ENCODE measurements around the gene SLC36A3.
"Not testable (repeated sequence)": the region's sequence is repeated elsewhere in the genome, so short reads cannot be mapped to it uniquely, and the experiment has no call there.

The SLC36A3 gene

DNA sequence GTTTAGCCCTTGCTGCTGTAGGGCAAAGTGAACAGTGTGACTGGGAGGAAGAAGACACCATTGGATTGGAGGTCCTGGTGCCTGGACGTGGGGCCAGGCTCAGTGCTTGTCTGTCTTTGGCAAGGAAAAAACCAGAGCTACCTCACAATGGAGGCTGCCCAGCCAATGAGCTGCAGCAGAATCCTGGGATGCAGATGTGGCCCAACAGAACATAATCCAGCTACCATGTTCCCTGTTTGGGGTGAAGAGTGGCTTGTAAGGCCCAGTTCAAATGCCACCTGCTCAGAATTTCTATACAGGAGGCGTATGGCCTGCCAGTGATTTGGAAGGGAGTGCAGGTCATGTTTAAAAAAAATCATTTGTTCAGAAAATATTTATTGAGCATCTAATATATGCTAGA, at the start of gene SLC36A3:
SLC36A3 (minus strand) TSS at position 101 of the 400 bp plus-strand sequence. CDS start 412 bp downstream, outside the sequence.
- DNase-seq = no peak

DNA sequence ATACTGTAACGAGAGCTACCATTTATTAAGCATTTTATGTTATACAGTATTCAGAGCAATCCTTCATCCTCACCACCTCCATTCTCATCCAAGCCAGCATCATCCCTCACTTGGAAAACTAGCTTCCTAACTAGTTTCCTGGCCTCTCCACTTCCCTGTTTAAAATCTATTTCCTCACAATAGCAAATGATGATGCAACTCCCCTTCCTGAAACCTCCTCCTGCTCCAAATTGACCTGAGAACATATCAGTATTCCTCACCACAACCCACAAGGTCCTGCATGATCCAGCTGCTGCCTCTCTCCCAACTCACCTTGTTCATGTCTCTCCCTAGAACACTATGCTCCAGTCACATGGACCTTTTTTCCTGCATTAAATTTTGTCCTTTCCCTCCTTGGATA, 48.1 kb upstream of the SLC36A3 start:
- no peak for DNase-seq

DNA sequence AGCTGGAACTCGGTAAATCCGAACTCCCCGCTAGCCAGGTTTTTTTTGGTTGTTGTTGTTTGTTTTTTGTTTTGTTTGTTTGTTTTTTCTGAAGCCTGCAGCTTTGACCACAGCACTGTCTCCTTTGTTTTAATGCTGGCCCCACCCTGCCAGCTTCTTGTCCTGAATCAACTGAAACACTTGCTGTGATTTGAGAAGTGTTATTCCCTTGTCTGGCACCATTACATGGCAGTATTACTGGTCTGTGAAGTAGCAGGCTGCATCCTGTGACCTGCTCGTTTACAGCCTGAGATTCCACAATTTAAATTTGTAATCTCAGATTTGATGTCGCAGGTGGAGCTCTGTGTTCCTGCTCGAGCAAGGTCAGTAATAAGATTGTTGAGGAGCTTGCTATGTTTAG, 45.2 kb upstream of the SLC36A3 start:
- no peak for DNase-seq

DNA sequence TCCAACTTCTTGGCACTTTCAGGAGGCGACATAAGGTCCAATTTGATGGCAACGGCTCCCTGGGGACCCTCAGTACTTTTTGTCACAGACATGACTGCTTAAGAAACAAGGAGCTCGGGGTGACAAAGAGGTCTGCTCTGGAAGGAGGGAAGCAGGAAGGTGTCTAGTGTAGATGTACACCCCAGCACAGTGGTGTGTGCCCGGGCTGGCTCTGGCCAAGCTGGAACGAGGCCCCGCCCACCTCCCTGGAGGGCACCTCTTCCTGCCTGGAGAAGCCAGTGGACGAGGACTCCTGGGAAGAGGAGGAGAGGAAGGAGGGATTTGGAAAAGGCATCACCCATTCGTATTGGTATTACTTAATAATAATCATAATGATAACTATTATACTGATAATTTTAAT, 43.8 kb upstream of the SLC36A3 start, which contains the start of gene SLC36A2:
SLC36A2 (minus strand) TSS at position 191 of the 400 bp plus-strand sequence; CDS start at position 92, 99 bp downstream.
- DNase-seq = no peak

DNA sequence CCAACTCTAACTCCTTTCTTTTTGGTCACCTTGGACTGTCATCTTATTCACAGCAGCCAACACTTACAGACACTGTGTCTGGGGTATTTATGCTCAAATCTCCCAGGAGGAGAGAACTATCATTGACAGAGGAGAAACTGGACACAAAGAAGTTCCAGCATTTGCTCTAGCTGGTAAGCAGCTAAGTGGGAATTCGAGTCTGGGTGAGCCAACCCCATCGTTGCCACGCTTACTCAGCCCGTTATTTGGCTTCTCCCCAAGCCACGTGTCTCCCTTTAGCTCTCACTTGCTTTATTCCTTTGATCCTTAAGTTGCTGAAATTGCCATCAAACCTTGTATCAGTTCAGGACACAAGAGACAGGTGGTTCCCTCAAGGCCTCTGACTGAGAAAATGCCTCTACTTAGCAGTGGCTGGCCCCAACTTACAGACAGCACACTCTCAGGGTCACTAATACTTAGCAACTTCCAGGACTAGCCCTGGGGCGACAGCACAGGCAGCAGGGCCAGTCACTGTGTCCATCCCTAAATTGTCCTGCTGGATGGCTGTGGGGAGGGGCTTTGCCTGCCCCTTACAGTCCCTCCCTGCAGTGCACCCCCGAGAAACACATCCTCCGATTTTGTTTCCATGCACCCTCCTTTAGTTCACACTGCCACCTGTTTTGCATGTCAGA, 42.4 kb upstream of the SLC36A3 start:
- DNase-seq = no peak

DNA sequence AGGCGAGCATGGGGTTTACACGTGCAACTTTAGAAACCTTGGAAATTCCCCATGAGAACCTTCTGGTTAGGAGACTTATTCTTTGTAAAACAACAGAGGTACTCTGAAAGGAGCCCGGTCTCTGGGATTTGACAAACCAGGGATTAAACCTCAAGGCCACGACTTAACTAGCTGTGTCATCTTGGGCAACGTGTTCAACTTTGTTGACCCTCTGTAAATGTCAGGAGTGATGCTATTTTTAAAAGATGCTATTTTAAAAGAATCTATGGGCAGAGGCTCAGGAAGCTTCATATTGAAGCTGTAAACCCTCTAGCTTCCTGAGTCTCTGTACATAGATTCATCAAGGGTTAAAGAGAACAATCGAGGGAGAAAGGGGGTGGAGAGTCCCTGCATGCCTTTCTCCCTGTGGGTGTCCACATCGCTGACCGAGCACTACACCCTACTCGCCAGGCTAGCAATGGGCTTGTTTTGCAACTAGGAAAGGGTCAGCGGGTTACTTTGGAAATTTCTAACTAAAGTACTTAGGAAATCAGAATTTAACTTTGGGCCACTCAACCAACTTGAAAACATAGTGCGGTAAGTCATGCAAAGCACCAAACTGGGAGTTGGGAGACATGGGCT, 41.7 kb upstream of the SLC36A3 start:
- no peak for DNase-seq

DNA sequence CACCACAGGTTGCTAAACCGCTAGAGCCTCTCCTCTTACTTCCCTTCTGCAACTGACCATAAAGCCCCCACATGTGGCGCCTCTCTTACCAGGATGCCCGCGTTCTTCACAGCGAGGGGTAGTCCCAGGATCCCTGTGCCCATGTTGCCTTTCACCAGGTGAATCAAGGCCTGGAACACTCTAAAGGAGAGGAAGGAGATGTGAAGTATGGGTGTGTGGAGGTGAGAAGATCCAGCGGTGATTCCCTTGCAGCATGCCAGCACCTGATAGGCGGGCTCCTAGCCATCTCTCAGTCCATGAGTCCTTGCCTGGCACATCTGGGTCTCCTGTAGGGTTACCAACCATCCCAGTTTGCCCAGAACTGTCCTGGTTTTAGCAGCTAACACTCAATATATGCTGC, 40.5 kb upstream of the SLC36A3 start:
- DNase-seq = no peak

DNA sequence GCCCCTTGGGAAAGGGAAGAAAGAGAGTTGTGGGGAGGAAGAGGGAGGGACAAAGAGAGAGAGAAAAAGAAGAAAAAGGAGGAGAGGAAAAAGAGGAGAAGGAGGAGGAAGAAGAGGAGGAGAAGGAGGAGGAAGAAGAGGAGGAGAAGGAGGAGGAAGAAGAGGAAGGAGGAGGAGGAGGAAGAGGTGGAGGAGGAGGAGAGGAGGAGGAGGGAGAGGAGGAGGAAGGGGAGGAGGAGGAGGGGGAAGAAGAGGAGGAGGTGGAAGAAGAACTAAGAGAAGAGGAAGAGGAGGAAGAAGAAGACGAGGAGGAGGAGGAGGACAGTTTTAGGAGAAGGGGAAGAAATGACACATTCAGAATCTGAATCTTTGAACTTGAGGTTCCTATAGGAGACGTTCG, 36.4 kb upstream of the SLC36A3 start:
- no peak for DNase-seq

DNA sequence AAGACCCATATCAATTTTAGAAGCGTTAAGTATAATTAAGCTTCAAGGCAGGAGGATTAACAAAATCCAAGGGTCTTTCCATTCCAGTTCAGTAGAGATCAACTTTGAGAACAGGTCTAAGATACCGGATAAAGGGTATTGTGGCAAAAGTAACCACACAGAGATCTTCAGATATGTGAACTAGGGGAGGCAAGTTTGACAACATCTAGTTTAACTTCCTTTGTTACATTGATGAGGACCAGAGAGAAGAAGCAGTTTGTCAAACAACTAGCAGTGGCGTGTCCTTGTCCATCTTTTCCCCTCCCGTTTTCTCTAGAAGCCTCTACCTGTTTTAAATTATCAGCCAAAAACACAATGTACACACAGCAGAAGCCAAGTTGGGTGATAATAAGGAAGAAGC, 35.2 kb upstream of the SLC36A3 start:
- DNase-seq = no peak

DNA sequence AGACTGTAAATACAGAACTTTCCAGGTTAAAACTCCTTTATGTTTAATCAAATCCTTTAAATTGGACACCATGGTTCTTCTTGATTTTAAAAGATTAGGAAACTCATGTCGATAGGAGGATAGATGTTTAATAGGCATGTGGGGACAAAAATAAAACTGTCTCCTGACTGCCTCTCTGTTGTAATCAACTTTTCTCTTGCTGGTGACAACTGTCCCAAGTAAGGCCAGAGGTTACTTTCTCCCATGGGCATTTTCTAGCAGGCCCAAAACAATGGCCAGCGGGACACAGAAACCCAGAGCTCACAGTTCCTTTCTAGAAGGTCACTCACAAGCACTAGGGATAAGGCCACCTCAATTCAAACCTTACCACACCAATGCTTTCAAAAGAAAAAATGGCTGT, 29.3 kb upstream of the SLC36A3 start:
- DNase-seq = no peak

DNA sequence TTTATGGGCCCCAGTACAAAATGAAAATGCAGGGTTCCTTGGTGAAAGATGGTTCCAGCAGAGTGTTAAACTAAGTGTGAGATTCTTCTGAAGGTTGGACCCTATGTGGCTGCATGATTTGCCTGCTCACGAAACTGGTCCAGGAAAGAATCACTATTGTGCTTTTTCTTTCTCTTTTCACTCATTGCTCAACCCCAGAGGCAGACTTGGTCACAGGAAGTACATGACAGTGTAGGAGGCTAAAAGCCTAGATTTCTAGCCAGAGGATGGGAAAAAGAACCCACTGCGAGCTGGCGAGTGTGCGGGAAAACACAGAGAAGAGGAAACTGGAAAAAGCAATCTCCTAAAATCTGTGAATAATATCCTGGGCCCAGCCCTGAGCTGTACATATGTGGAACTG, 25.2 kb upstream of the SLC36A3 start:
- DNase-seq = no peak

DNA sequence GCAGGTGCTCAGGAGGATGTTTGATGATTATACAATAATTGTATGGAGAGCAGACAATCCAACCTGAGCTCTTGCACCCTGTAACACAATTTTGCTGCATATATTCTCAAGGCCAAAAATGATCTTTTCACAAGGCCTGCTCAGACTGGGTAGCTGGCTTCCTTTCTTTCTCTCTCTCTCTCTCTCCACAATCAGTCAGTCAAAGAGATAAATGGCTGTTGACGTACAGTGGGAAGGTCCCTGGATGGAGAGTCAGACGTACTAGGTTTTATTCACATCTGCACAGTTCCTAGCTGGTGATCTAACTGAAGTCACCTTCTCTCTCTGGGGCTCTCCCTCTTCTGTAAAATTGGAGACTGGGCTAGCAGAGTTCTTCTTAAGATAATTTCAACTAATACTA, 24.0 kb upstream of the SLC36A3 start:
- no peak for DNase-seq

DNA sequence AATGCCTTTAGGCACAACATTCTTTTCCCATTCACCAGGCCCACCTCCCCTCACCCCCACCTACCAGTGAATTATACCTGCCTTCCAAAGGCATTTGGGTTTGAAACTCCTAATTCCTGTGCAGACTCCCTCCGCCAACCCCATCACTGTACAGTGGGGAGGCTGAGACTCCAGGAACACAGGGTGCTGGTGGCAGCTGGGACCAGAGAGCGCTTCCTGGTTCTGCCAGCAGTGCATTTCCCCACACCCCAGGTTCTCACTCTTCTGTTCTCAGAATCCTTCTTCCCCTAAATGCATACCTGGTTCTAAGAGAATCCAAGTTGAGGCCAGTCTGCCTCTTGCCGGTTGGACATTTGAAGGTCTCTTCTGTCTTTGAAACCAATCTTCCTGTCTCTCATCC, 22.7 kb upstream of the SLC36A3 start:
- no peak for DNase-seq

DNA sequence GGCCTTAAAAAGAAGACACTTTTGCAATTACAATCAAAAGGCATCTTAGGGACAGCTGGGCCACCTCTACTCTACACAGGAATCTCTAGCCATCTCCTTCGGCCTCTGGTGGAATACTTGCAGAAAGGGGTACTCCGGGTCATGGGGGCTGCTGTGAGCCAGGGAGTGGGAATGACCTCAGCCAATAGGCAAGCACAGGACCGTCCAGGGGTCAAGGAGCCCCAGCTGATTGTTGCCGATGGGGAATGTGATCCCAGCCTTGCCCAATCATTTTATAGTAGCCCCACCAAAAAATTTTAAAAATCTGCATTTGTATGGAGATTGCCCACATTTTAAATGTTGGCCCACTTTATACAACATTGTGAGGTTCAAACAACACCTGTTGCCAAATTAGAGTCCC, 16.9 kb upstream of the SLC36A3 start:
- no peak for DNase-seq

DNA sequence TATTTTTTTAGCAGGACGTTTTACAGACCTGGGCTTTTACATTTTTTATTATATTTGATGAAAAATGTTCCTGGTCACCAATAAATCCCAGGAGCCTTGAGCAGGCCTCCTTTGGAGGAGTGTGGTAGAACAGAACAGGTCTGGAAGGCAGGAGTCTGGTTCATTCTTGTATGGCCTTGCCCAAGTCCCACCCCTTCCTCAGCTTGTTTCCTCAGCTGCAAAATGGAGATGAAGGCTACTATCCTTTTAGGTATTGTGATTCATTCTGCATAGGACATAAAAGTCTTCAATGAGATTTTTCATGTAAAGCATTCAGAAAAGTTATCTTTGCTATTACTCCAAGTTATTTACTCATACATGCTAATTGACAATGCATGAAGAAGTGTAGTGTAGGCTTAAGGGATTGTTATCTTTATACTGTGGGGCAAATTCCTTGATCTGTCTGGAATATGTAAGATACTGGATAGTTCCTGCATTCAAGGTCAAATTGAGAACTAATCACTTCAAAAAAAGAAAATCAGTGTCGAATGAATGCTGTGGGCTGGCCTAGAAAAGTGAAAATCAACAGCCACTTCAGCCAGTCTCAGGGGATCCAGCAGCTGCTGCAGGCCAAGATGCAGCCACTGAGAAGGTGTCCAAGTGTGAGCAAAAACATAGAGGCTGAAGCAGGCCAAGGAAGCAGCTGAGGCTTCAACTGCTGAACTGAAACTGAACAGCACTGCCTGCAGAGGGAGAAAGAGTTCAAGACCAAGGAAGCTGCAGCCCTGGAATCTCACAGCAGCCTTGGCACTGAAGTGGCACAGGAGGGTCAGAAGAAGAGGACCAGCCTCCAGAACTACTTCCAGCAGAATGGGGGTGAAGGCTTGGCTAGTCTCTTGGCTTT, 15.5 kb upstream of the SLC36A3 start:
- DNase-seq = no peak

DNA sequence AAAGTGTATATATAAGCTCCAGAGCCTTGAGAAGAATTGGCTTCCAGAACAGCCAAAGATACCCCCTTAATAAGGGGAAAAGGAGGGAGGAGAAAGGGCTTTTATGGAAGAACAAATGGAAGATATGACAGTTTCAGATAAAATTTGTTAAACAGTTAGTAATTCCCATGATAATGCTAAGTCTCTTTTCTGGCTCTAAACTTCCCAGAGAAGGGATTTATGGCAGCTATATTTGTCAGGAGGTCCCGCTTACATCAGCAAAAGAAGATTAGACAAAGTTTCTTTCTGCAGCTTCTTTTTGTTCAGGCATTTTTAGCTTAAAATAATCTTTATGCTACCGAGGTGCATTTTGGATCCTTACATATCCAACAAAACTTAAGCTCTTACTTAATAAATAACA, 14.3 kb upstream of the SLC36A3 start:
- no peak for DNase-seq

DNA sequence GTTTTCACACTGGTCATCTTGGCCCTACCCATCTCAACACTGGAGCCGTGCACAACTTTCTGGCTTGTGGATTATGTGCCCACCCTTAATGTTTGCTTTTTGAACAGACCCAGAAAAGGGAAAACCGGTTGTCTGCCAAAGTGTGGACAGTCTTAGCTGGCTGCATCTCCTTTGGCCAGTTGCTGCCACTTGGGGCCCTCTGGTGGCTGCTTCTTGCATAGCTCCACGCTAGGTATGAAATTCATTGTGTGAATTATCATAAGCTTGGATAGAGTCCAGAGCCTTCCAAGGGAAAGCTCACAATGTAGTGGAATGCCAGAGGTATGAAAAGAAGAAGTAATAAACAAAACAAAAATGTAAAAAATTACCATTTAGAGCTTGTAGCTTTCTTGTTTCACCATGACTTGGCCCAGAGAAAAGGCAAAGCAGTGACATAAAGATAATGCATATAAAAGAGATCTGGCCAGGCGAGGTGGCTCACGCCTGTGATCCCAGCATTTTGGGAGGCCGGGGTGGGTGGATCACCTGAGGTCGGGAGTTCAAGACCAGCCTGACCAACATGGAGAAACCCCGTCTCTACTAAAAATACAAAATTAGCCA, 12.5 kb upstream of the SLC36A3 start:
- peak; percentile 47 for DNase-seq

DNA sequence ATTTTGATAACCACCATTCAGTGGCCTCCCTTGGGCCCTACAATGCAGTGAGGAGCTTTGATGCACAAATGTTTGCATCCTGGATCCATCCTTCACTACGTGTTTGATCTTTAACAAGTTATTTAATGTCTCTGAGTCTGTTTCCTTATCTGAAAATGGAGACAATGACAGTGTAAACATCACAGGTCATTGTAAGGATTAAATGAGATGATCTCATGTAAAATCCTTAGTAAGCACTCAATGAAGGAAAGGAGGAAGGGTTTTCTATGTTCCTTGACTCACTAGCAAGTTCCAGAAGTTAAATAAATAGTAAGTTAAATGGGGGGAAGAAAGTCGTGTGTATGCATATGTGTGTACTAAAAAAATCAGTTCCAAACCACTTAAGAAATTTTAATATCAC, 9.8 kb upstream of the SLC36A3 start:
- no peak for DNase-seq

DNA sequence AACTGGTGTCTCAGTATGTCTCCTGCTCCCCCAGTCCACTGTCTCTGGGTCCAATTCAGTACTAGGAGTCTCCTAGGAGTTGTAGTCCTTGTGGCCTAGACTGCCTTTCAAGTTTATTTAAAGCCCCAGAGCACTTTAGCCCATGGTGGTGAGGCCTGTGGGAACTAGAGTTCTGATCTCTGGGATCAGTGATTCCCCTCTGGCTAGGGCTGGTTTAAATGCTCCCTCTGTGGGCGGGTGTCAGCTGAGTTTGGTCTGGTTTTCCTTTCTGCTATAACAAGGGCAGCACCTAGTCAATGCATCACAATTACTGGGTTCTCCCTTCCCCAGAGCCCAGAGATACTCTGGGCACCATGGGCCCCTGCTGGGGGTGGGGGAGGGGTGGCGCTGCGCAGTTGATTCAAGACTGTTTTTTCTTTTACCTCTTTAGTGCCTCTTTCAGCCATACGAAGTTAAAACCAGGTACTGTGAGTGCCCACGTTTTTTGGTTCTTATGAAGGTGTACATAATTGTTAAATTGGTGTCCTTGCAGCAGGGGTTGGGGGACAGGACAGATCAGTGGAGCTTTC, 9.3 kb upstream of the SLC36A3 start:
- no peak for DNase-seq

DNA sequence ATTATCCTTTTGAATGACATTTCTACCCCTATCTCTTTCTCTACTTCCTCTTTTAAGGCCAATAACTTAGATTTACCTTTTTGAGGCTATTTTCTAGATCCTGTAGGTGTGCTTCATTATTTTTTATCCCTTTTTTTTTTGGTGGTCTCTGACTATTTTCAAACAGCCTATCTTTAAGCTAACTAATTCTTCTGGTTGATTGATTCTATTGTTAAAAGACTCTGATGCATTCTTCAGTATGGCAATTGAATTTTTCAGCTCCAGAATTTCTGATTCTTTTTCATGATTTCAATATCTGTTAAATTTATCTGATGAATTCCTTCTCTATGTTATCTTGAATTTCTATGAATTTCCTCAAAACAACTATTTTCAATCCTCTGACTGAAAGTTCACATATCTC, 7.4 kb upstream of the SLC36A3 start:
- no peak for DNase-seq

DNA sequence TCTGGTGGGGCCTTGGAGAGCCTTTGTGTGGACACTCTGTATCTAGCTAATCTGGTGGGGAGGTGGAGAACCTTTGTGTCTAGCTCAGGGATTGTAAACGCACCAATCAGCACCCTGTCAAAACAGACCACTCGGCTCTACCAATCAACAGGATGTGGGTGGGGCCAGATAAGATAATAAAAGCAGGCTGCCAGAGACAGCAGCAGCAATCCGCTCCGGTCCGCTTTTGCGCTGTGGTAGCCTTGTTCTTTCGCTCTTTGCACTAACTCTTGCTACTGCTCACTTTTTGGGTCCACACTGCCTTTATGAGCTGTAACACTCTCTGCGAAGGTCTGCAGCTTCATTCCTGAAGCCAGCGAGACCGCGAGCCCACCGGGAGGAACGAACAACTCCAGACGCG, 6.3 kb upstream of the SLC36A3 start:
- not testable (repeated sequence) for DNase-seq

DNA sequence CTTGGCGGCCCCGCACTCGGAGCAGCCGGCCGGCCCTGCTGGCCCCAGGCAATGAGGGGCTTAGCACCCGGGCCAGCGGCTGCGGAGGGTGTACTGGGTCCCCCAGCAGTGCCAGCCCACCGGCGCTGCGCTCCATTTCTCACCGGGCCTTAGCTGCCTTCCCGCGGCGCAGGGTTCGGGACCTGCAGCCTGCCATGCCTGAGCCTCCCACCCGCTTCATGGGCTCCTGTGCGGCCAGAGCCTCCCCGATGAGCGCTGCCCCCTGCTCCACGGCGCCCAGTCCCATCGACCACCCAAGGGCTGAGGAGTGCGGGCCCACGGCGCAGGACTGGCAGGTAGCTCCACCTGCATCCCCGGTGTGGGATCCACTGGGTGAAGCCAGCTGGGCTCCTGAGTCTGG, 5.7 kb upstream of the SLC36A3 start:
- not testable (repeated sequence) for DNase-seq
